Nasal cavity respiratory epithelium epithelial cell of viscerocranial mucosa (primary cell): ENCODE measurements around the gene CMTM1. TPM values are rescaled to one million over a fixed set of nuclear protein-coding genes. Genes with fewer than 3 reads are reported as not detected.

Experiments used
- total RNA-seq: library from RNA; depleted of rRNA; stranded (reverse); fragments of >200 nt; gene quantifications from 2 replicates; pipeline ENCODE4 v1.2.3, GENCODE V29; 2014

Gene CMTM1
- total RNA-seq: 0.34 and 0.93 TPM in 2 replicates

GRCh38 chr16:66566051-66566901, at the start of gene CMTM1:
Gene CMTM1 (plus strand): TSS chr16:66566439. CDS start chr16:66566514, 75 bp downstream.

DNA sequence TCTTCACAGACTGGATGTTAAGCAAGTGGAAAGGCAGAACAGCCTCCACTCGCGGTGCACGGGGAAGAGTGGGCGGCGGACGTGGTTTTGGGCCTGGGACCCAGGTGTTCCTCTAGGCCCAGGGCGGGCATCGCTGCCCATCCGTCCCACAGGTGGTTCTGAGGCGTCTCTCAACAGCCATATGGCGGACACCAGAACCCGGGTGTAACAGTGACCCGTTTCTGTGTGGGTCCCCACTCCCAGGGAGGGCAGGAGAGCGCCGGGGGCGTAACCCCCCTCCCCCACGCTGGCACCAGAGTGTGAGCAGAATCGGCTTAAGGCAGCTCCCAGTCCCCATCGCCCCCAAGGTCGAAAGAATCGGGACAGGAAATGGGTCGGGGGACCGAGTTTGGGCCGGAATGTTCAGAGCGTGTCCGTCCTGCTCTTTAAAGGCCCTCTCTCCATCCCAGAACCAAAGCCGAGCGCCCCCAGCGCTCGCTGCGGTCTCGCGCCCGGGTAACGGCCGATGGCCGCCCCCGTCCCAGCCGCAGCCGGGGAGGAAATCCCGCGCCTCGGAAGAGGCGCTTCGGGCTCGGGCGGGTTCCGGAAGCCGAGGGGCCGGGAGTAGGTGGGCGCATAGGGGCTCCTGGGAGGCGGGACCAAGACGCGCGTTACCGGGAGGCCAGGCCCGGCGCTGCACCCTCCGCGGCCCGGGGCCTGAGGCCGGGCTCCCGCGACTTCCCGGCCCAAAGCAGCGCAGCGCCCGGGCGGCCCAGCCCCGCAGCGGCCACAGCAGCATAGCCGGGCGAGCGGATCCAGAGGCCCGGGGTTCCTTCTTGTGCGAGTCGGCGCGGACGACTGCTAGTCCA, 16.7 kb upstream of the CMTM1 start, which contains the start of gene TK2:
Gene TK2 (minus strand): TSS at position 839 of the 848 bp plus-strand sequence. CDS start 61 bp downstream, at position 778.

GRCh38 chr16:66552286-66553177, 13.7 kb upstream of the CMTM1 start, which contains the start of gene CKLF:
Gene CKLF (plus strand): TSS chr16:66552576. CDS start chr16:66552716, 140 bp downstream.

GRCh38 chr16:66578651-66579531, 12.7 kb downstream of the CMTM1 start, which contains the start of gene CMTM2:
Gene CMTM2 (plus strand): TSS chr16:66579463. CDS start chr16:66579608, 145 bp downstream.

DNA sequence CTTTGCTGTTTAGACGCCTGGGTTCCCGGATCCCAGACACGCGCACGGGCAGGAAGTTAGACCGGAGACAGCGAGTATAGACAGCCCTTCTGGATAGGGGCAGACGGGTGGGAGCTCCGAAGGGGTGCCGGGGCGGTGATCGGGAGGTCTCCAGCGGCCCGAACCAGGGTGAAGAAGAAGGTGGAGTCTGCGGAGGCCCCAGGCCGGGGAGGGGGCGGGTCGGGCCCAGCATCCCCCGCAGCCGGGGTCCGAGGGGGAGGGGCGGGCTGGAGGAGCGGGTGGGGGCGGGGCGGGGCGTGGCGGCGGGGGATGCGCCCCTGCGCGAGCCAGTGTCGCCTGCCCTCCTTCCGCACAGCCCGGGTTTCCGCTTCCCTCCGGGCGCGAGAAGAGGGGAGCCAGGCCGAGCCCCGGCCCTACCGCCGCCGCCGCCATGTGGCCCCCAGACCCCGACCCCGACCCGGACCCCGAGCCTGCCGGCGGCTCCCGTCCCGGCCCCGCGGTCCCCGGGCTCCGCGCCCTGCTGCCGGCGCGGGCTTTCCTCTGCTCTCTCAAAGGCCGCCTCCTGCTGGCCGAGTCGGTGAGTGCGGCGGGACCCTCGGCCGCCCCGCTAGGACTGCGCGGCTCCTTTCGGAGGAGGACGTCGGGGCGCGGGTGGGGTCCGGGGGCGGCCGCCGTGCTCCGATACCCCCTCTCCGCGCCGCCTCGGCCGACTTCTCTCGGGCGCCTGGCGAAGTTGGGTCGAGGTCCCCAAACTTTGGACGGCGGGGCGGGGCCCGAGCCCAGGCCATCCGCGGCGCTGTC, 38.3 kb downstream of the CMTM1 start, which contains the start of gene CMTM3:
Gene CMTM3 (plus strand): TSS at position 329 of the 801 bp plus-strand sequence. CDS start 102 bp downstream, at position 431.

Other genes with a start within 250 kb of the CMTM1 start
- gene CDH5, start 199.7 kb upstream of the CMTM1 start, total RNA-seq: under 0.01 TPM in 2 replicates
- under 0.01 and 0.78 TPM in 2 replicates for gene BEAN1, start 139.1 kb upstream of the CMTM1 start, total RNA-seq
- gene TK2, start 16.3 kb upstream of the CMTM1 start, total RNA-seq: 16.4 and 36.4 TPM in 2 replicates
- gene CKLF, start 13.9 kb upstream of the CMTM1 start, total RNA-seq: 22.4 and 23.6 TPM in 2 replicates
- gene CMTM2, start 13.0 kb downstream of the CMTM1 start, total RNA-seq: not detected in 2 replicates
- 1.4 and 9.4 TPM in 2 replicates for gene CMTM3, start 38.3 kb downstream of the CMTM1 start, total RNA-seq
- gene CMTM4, start 130.3 kb downstream of the CMTM1 start, total RNA-seq: 86.5 and 91.1 TPM in 2 replicates
- gene DYNC1LI2, start 185.2 kb downstream of the CMTM1 start, total RNA-seq: 94.0 and 102 TPM in 2 replicates
- gene TERB1, start 235.1 kb downstream of the CMTM1 start, total RNA-seq: under 0.01 and 0.14 TPM in 2 replicates